ENCODE results near the gene NOTUM. TPM values are rescaled to one million over a fixed set of nuclear protein-coding genes. Genes with fewer than 3 reads are reported as not detected.
A peak's percentile ranks its signal among the peaks of the same experiment; 100 is the strongest.

Gene NOTUM
- total RNA-seq, 1 donor from 2014 or later, result 0.60 TPM

- no peak for DNase-seq (ENCODE audit: low spot score, unreplicated experiment)
- H3K27ac Mint-ChIP-seq, result no peak overlapping the region
- H3K4me1 Mint-ChIP-seq (ENCODE audit: low read depth), result peaks cover 2% of the 10 kb centered on the region
- no peaks in the 10 kb centered on the region for H3K9me3 Mint-ChIP-seq (ENCODE audit: low read depth)
- H3K4me3 Mint-ChIP-seq (ENCODE audit: low read depth), result no peak overlapping the region
- peaks cover 2% of the 10 kb centered on the region for H3K36me3 Mint-ChIP-seq (ENCODE audit: insufficient read depth)
- TF ChIP-seq, protein P1, sequence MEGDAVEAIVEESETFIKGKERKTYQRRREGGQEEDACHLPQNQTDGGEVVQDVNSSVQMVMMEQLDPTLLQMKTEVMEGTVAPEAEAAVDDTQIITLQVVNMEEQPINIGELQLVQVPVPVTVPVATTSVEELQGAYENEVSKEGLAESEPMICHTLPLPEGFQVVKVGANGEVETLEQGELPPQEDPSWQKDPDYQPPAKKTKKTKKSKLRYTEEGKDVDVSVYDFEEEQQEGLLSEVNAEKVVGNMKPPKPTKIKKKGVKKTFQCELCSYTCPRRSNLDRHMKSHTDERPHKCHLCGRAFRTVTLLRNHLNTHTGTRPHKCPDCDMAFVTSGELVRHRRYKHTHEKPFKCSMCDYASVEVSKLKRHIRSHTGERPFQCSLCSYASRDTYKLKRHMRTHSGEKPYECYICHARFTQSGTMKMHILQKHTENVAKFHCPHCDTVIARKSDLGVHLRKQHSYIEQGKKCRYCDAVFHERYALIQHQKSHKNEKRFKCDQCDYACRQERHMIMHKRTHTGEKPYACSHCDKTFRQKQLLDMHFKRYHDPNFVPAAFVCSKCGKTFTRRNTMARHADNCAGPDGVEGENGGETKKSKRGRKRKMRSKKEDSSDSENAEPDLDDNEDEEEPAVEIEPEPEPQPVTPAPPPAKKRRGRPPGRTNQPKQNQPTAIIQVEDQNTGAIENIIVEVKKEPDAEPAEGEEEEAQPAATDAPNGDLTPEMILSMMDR (IDR thresholded peaks at IDR 0.05; ENCODE audit: unreplicated experiment), result no peak
- no peaks in the 10 kb centered on the region for H3K27me3 Mint-ChIP-seq
These were observed 34.7 kb upstream of the NOTUM start for GRCh38 chr17:81995463-81996231.

GRCh38 chr17:81994593-81995462 lies 33.8 kb upstream of the NOTUM start:
- peak overlapping the region; percentile 37 for H3K27ac Mint-ChIP-seq

GRCh38 chr17:81993729-81994592 lies 33.0 kb upstream of the NOTUM start:
- Mint-ChIP-seq H3K27ac (no peak overlapping the region), H3K4me3 (ENCODE audit: low read depth) (no peak overlapping the region), H3K9me3 (ENCODE audit: low read depth) (no peaks in the 10 kb centered on the region), H3K27me3 (no peaks in the 10 kb centered on the region), H3K4me1 (ENCODE audit: low read depth) (peaks cover 2% of the 10 kb centered on the region), H3K36me3 (ENCODE audit: insufficient read depth) (peaks cover 4% of the 10 kb centered on the region)
- DNase-seq (ENCODE audit: low spot score, unreplicated experiment), result no peak
- TF ChIP-seq, protein P1 (IDR thresholded peaks at IDR 0.05; ENCODE audit: unreplicated experiment), result no peak

More at GRCh38 chr17:81994593-81995462, 33.8 kb upstream of the NOTUM start:
- DNase-seq (ENCODE audit: low spot score, unreplicated experiment), result no peak
- Mint-ChIP-seq H3K9me3 (ENCODE audit: low read depth) (no peaks in the 10 kb centered on the region), H3K36me3 (ENCODE audit: insufficient read depth) (peaks cover 4% of the 10 kb centered on the region), H3K27me3 (no peaks in the 10 kb centered on the region), H3K4me1 (ENCODE audit: low read depth) (peaks cover 2% of the 10 kb centered on the region), H3K4me3 (ENCODE audit: low read depth) (no peak overlapping the region)
- TF ChIP-seq, protein P1 (IDR thresholded peaks at IDR 0.05; ENCODE audit: unreplicated experiment), result no peak

DNA sequence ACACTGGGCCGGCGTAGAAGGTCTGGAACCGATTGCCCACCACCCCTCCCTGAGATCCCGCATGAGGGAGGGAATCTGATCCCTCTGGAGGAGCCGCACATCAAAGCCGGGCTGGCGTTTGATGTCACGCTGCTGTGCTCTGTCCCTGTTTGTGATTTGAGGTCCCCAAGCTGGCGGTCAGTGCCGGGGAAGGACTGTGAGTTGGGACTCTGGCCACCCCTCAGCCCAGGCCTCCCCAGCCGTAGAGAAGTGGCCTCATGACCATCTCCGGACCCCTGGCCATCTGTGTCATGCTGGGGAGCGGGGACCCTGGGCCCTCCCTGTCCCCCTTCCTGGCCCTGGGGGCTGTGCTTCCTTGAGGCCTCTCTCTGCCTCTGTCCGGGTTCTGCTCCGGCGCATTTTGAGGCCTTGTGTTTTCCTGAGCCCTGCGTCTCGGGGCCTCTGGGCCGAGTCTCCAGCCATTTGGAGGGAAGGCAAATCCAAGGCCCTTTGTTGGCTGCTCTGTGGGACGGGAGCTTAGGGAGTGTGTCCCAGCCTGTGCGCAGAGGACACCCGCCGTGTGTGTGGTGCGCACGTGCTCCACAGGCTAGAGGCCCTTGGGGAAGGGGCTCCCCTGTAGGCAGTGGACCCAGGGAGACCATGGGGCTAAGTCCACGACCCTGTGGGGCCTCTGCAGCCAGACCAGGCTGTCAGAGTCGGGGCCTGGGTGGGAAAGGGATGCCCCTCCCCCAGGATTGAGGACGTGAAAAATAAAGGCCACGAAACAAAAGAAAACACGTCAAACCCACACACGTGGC lies 31.5 kb upstream of the NOTUM start:
- H3K4me3 Mint-ChIP-seq (ENCODE audit: low read depth), result no peak overlapping the region
- TF ChIP-seq, protein P1 (IDR thresholded peaks at IDR 0.05; ENCODE audit: unreplicated experiment), result no peak
- no peak overlapping the region for H3K27ac Mint-ChIP-seq
- no peak for DNase-seq (ENCODE audit: low spot score, unreplicated experiment)
- peaks cover 4% of the 10 kb centered on the region for H3K36me3 Mint-ChIP-seq (ENCODE audit: insufficient read depth)
- no peaks in the 10 kb centered on the region for H3K9me3 Mint-ChIP-seq (ENCODE audit: low read depth)
- no peaks in the 10 kb centered on the region for H3K27me3 Mint-ChIP-seq
- peaks cover 2% of the 10 kb centered on the region for H3K4me1 Mint-ChIP-seq (ENCODE audit: low read depth)
